ENCODE results near the gene CRK.
A peak's percentile ranks its signal among the peaks of the same experiment; 100 is the strongest.
"Not testable (repeated sequence)": the region's sequence is repeated elsewhere in the genome, so short reads cannot be mapped to it uniquely, and the experiment has no call there.

Gene CRK

GRCh38 chr17:1420163-1420562 is 35.9 kb downstream of the CRK start:
- DNase-seq: no peak

- not testable (repeated sequence) for DNase-seq
These were observed 37.6 kb downstream of the CRK start for GRCh38 chr17:1418476-1418875.

- DNase-seq: no peak
These were observed 39.6 kb downstream of the CRK start for GRCh38 chr17:1416414-1416813.

- DNase-seq: no peak
These were observed 41.4 kb downstream of the CRK start for GRCh38 chr17:1414634-1415033.

- DNase-seq: no peak
These were observed 41.9 kb downstream of the CRK start for GRCh38 chr17:1414001-1414574.

- DNase-seq: no peak
These were observed 42.7 kb downstream of the CRK start for GRCh38 chr17:1413281-1413791.

GRCh38 chr17:1412185-1413110 is 43.6 kb downstream of the CRK start:
- no peak for DNase-seq

- no peak for DNase-seq
These were observed 53.8 kb downstream of the CRK start for GRCh38 chr17:1402262-1402586.

- DNase-seq: peak; percentile 92
These were observed 56.1 kb downstream of the CRK start, which contains the start of gene YWHAE for GRCh38 chr17:1399679-1400512. Gene YWHAE (minus strand): TSS chr17:1400222. CDS start chr17:1400110, 112 bp downstream.

GRCh38 chr17:1398931-1399678 is 56.9 kb downstream of the CRK start:
- peak; percentile 27 for DNase-seq

- no peak for DNase-seq
These were observed 58.0 kb downstream of the CRK start for GRCh38 chr17:1398028-1398427.

- not testable (repeated sequence) for DNase-seq
These were observed 60.0 kb downstream of the CRK start for GRCh38 chr17:1395876-1396665.

GRCh38 chr17:1391577-1391976 is 64.5 kb downstream of the CRK start:
- DNase-seq: no peak

GRCh38 chr17:1390432-1391367 is 65.3 kb downstream of the CRK start:
- no peak for DNase-seq

GRCh38 chr17:1387490-1388227 is 68.4 kb downstream of the CRK start:
- not testable (repeated sequence) for DNase-seq

- DNase-seq: not testable (repeated sequence)
These were observed 69.3 kb downstream of the CRK start for GRCh38 chr17:1386675-1387190.

- DNase-seq: no peak
These were observed 69.8 kb downstream of the CRK start for GRCh38 chr17:1386265-1386664.

GRCh38 chr17:1385861-1386260 is 70.2 kb downstream of the CRK start:
- no peak for DNase-seq

- DNase-seq: no peak
These were observed 71.1 kb downstream of the CRK start for GRCh38 chr17:1384905-1385435.

Measured in CD4-positive, alpha-beta T cell treated with Interleukin-4 for 4 hours (primary cell).